HAP-1 (cell line): ENCODE results near the gene SPATA17.

Experiments used
- DNase-seq, 2 experiments: peaks; one replicate each; pipeline ENCODE4 v3.0.0-alpha.2; 2016 to 2020; ENCODE audit warnings: low spot score in 2 of 2
- H3K27me3 ChIP-seq: fragments of 250-450 bp; sonication (Bioruptor Pico); 2 replicates; pipeline ENCODE4 v1.5.1; 2020; ENCODE audit warnings: low read depth, mild to moderate bottlenecking, moderate library complexity
- H3K36me3 ChIP-seq: fragments of 250-450 bp; sonication (Bioruptor Pico); replicated peaks from 2 replicates; pipeline ENCODE4 v1.5.1; 2020; ENCODE audit warnings: mild to moderate bottlenecking
- H3K4me1 ChIP-seq: fragments of 250-450 bp; sonication (Bioruptor Pico); 2 replicates; pipeline ENCODE4 v1.5.1; 2020; ENCODE audit warnings: mild to moderate bottlenecking
- H3K4me3 ChIP-seq: fragments of 250-450 bp; sonication (Bioruptor Pico); 2 replicates; pipeline ENCODE4 v1.5.1; 2020; ENCODE audit warnings: mild to moderate bottlenecking, moderate library complexity
- H3K9me3 ChIP-seq: fragments of 250-450 bp; sonication (Bioruptor Pico); 2 replicates; pipeline ENCODE4 v1.5.1; 2020; ENCODE audit warnings: mild to moderate bottlenecking, moderate library complexity
- in situ Hi-C: fragments of 300-500 bp; cut with MboI; formaldehyde crosslinking; loops from 3 replicates; pipeline ENCODE4 v1.14.3; 2020; ENCODE audit warnings: low sequenced_read_pairs, inconsistent platforms, mixed read lengths

Gene SPATA17

GRCh38 chr1:217717959-217718358 is 86.8 kb downstream of the SPATA17 start:
- H3K4me1 ChIP-seq: no peaks in the 10 kb centered on the region
- in situ Hi-C loops: no loop called here
- no peak for DNase-seq
- H3K9me3 ChIP-seq: no peaks in the 10 kb centered on the region
- H3K27me3 ChIP-seq: no peaks in the 10 kb centered on the region
- no peaks in the 10 kb centered on the region for H3K36me3 ChIP-seq
- no peak overlapping the region for H3K4me3 ChIP-seq

DNA sequence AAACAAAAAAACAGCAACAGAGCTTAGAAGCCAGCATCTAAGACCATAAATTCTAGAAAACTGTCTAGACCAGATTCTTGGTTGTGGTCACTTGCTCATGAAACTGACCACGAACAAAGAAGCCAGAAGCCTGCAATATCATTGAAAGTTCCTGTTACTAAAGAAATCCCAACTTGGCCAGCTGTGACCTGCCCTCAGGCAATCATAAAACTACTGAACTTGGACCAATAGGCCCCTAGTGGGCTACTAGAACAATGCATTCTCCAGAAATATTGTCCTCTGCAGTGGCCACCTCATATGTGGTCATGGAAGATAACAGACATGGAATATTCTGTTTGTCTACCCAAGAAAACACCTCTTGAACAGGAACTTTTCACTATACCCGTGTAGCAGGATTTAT is 87.7 kb downstream of the SPATA17 start:
- Histone ChIP-seq H3K4me3 (no peak overlapping the region), H3K27me3 (no peaks in the 10 kb centered on the region), H3K4me1 (no peaks in the 10 kb centered on the region), H3K9me3 (no peaks in the 10 kb centered on the region), H3K36me3 (no peaks in the 10 kb centered on the region)
- no peak for DNase-seq
- in situ Hi-C loops: no loop called here

- no peak for DNase-seq
- no peak overlapping the region for H3K4me3 ChIP-seq
- H3K36me3 ChIP-seq: no peaks in the 10 kb centered on the region
- H3K9me3 ChIP-seq: no peaks in the 10 kb centered on the region
- no peaks in the 10 kb centered on the region for H3K4me1 ChIP-seq
- H3K27me3 ChIP-seq: no peaks in the 10 kb centered on the region
- in situ Hi-C loops: no loop called here
Observed at GRCh38 chr1:217721692-217722091, 90.5 kb downstream of the SPATA17 start.

DNA sequence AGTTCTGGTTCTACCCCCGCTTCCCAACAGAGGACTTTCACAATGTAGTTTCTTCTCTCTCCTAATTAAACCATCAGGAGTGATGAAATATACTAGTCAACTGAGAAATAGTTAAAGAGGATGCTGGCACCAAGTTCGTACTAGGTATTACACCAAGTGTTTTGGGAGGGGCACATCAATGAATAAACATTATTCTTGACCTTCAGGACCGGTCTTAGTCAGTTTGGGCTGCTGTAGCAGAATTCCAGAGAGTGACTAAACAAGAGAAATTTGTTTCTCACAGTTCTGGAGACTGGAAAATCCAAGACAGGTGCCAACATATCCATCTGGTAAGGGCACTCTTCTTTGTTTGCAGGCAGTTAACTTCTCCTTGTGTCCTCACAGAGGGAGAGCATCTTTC is 103.8 kb downstream of the SPATA17 start:
- no peak for DNase-seq
- Histone ChIP-seq H3K27me3 (no peaks in the 10 kb centered on the region), H3K4me3 (no peak overlapping the region), H3K36me3 (no peaks in the 10 kb centered on the region), H3K9me3 (no peaks in the 10 kb centered on the region), H3K4me1 (no peaks in the 10 kb centered on the region)
- in situ Hi-C loops: no loop called here

DNA sequence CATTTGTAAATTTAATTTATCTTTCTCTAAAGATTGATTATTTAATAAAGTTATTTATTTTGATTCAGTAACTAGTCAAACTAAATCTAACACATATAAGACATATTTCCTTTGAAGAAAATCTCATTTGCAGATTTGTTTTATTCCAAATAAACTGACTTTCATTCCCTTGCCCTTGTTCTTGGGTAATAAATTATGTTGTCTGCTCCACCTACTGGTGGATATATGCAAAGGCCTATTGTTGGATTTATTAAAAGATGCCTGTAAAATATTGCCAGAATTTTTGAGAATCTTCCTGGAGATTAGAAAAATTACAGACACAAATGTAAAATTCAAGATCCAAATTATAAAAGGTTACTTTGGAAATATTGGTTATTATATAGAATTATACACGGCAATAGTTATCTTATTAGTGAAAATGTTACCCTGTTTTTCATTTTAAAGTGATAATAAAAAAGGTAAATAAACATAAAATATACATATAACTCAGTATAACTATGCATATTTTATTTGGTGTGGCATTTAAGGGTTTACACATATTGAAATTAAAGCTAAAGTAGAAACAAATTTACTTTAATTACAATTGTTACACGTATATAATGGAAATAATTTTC is 116.1 kb downstream of the SPATA17 start:
- Histone ChIP-seq H3K4me1 (no peaks in the 10 kb centered on the region), H3K9me3 (no peaks in the 10 kb centered on the region), H3K36me3 (no peaks in the 10 kb centered on the region), H3K4me3 (no peak overlapping the region), H3K27me3 (no peaks in the 10 kb centered on the region)
- in situ Hi-C loops: no loop called here
- peak in 1 of 2 experiments; percentile 45 for DNase-seq

GRCh38 chr1:217769768-217770167 is 138.6 kb downstream of the SPATA17 start:
- no peaks in the 10 kb centered on the region for H3K36me3 ChIP-seq
- in situ Hi-C loops: no loop called here
- H3K4me3 ChIP-seq: no peak overlapping the region
- no peak for DNase-seq
- H3K4me1 ChIP-seq: no peaks in the 10 kb centered on the region; the same call in 1 of the 2 replicates
- H3K9me3 ChIP-seq: no peaks in the 10 kb centered on the region
- no peaks in the 10 kb centered on the region for H3K27me3 ChIP-seq

GRCh38 chr1:217770918-217771317 is 139.8 kb downstream of the SPATA17 start:
- H3K4me1 ChIP-seq: no peaks in the 10 kb centered on the region; the same call in 1 of the 2 replicates
- no peak for DNase-seq
- no peaks in the 10 kb centered on the region for H3K9me3 ChIP-seq
- H3K4me3 ChIP-seq: no peak overlapping the region
- H3K36me3 ChIP-seq: no peaks in the 10 kb centered on the region
- in situ Hi-C loops: no loop called here
- no peaks in the 10 kb centered on the region for H3K27me3 ChIP-seq

DNA sequence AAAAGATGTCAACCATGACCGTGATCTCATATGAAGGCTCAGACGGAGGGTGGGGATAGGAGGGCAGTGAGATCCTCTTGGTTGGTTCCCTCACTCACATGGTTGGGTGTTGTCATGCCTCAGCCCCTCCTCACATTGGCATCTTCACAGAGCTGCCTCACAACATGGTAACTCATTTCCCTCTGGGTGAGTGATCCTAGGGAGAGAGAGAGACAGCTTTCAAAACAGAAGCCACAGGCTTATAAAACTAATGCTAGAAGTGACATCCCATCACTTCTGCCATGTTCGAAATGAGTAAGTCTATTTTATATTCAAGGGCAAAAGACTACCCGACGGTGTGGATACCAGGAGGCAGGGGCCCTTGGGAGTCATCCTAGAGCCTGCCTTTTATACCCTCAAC is 145.5 kb downstream of the SPATA17 start:
- no peaks in the 10 kb centered on the region for H3K27me3 ChIP-seq
- DNase-seq: no peak
- no peaks in the 10 kb centered on the region for H3K4me1 ChIP-seq
- H3K4me3 ChIP-seq: no peak overlapping the region
- H3K36me3 ChIP-seq: no peaks in the 10 kb centered on the region
- in situ Hi-C loops: no loop called here
- no peaks in the 10 kb centered on the region for H3K9me3 ChIP-seq

DNA sequence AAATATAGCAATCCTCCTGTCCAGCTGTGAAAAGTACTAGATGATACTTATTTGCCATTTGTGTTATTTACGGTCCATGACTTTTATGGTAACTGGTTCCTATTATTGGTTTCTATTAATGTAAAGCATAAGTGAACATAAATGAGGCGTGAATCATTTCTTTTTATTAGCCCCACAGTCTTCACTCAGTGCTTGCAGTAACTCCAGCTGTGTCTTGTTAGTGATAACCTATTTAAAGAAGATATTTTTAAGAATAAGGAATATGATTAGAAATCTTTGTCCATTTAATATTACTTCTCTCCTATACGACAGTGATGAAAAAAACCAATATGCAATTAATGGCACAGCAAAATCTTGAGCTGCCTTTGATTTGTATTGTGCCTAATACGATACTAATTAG is 149.9 kb downstream of the SPATA17 start:
- no peaks in the 10 kb centered on the region for H3K4me1 ChIP-seq
- no peaks in the 10 kb centered on the region for H3K27me3 ChIP-seq
- no peaks in the 10 kb centered on the region for H3K36me3 ChIP-seq
- no peak overlapping the region for H3K4me3 ChIP-seq
- in situ Hi-C loops: no loop called here
- no peaks in the 10 kb centered on the region for H3K9me3 ChIP-seq
- no peak for DNase-seq

GRCh38 chr1:217791091-217791490 is 159.9 kb downstream of the SPATA17 start:
- Histone ChIP-seq H3K36me3 (no peaks in the 10 kb centered on the region), H3K4me3 (no peak overlapping the region), H3K27me3 (no peaks in the 10 kb centered on the region), H3K4me1 (no peaks in the 10 kb centered on the region), H3K9me3 (no peaks in the 10 kb centered on the region)
- no peak for DNase-seq
- in situ Hi-C loops: no loop called here

GRCh38 chr1:217805792-217806191 is 174.6 kb downstream of the SPATA17 start:
- in situ Hi-C loops: no loop called here
- no peaks in the 10 kb centered on the region for H3K9me3 ChIP-seq
- no peaks in the 10 kb centered on the region for H3K4me1 ChIP-seq
- DNase-seq: no peak
- H3K27me3 ChIP-seq: no peaks in the 10 kb centered on the region
- no peak overlapping the region for H3K4me3 ChIP-seq
- H3K36me3 ChIP-seq: no peaks in the 10 kb centered on the region

- in situ Hi-C loops: no loop called here
- Histone ChIP-seq H3K36me3 (no peaks in the 10 kb centered on the region), H3K4me3 (no peak overlapping the region), H3K27me3 (no peaks in the 10 kb centered on the region), H3K4me1 (no peaks in the 10 kb centered on the region), H3K9me3 (no peaks in the 10 kb centered on the region)
- DNase-seq: no peak
Observed at GRCh38 chr1:217812175-217812574, 181.0 kb downstream of the SPATA17 start.

GRCh38 chr1:217813031-217813430 is 181.9 kb downstream of the SPATA17 start:
- in situ Hi-C loops: no loop called here
- Histone ChIP-seq H3K36me3 (no peaks in the 10 kb centered on the region), H3K4me3 (no peak overlapping the region), H3K9me3 (no peaks in the 10 kb centered on the region), H3K27me3 (no peaks in the 10 kb centered on the region), H3K4me1 (no peaks in the 10 kb centered on the region)
- DNase-seq: no peak

- H3K4me3 ChIP-seq: no peak overlapping the region
- no peaks in the 10 kb centered on the region for H3K4me1 ChIP-seq
- no peak for DNase-seq
- no peaks in the 10 kb centered on the region for H3K27me3 ChIP-seq
- in situ Hi-C loops: no loop called here
- no peaks in the 10 kb centered on the region for H3K36me3 ChIP-seq
- no peaks in the 10 kb centered on the region for H3K9me3 ChIP-seq
Observed at GRCh38 chr1:217837691-217838090, 206.5 kb downstream of the SPATA17 start.

DNA sequence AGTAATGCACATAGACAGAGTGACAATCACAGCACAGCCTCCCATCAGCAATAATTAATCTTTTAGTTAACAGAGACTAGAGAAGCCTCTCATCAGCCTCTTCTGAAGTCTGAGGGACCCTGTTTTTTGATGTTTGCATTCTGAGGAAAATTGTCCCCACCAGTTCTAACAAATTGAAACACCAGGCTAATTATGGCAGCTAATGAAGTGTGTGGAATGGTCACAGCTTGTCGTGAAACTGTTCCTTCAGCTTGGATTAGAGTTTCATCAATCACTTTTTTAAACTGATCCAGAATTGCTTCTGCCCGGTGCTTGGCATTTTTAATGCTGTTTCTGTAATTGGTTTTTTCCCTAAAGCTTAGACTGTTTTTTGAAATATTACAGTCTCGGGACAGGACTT is 208.0 kb downstream of the SPATA17 start:
- in situ Hi-C loops: no loop called here
- Histone ChIP-seq H3K9me3 (no peaks in the 10 kb centered on the region), H3K4me3 (no peak overlapping the region), H3K27me3 (no peaks in the 10 kb centered on the region), H3K4me1 (no peaks in the 10 kb centered on the region; the same call in 1 of the 2 replicates), H3K36me3 (no peaks in the 10 kb centered on the region)
- no peak for DNase-seq
